Measurements from ENCODE around the gene CDK15.

- TF ChIP-seq CTCF (IDR thresholded peaks at IDR 0.05) = no peak
- TF ChIP-seq POLR2AphosphoS5 (IDR thresholded peaks at IDR 0.05) = no peak
- TF ChIP-seq POLR2A (IDR thresholded peaks at IDR 0.05) = no peak
Observed at GRCh38 chr2:201790989-201791388, 15.3 kb upstream of the CDK15 start.
